IPS DF 6.9 (cell line): Measurements from ENCODE around the gene PREX1.

Experiments
- DNase-seq: peaks from one replicate; pipeline ENCODE4 v3.0.0-alpha.2; 2013; ENCODE audit warnings: low read depth, low spot score
- H3K27ac ChIP-seq: one replicate; pipeline ENCODE4 v1.5.1; 2013; ENCODE audit warnings: low read length, control low read depth
- H3K27me3 ChIP-seq: 2 replicates; pipeline ENCODE4 v1.6.1; 2013; ENCODE audit warnings: mild to moderate bottlenecking, low read length; ENCODE audit not compliant: control insufficient read depth, insufficient read depth
- H3K36me3 ChIP-seq: 2 replicates; pipeline ENCODE4 v1.6.1; 2013; ENCODE audit warnings: low read length; ENCODE audit not compliant: control insufficient read depth, insufficient read depth
- H3K4me1 ChIP-seq: 2 replicates; pipeline ENCODE4 v1.6.1; 2013; ENCODE audit warnings: low read length; ENCODE audit not compliant: control insufficient read depth, insufficient read depth
- H3K4me3 ChIP-seq: 2 replicates; pipeline ENCODE4 v1.5.1; 2013; ENCODE audit warnings: mild to moderate bottlenecking, low read length
- H3K9me3 ChIP-seq: 2 replicates; pipeline ENCODE4 v1.6.1; 2013; ENCODE audit warnings: low read length, inconsistent platforms; ENCODE audit not compliant: control insufficient read depth, insufficient read depth
- WGBS: extraction: QIAGEN DNeasy Blood & Tissue Kit; methylation state at CpG from one replicate; pipeline ENCODE4 v1.1.7; 2013; ENCODE audit warnings: mixed read lengths, missing lambda C conversion rate; ENCODE audit not compliant: insufficient read length, insufficient coverage; 5-methylcytosine and 5-hydroxymethylcytosine counted together

PREX1 gene

GRCh38 chr20:48658505-48658904 is 169.3 kb downstream of the PREX1 start:
- Histone ChIP-seq H3K4me3 (no peak overlapping the region), H3K36me3 (no peaks in the 10 kb centered on the region), H3K27me3 (no peaks in the 10 kb centered on the region), H3K27ac (no peak overlapping the region), H3K4me1 (0 out of 2 replicates have a peak, but pooled peaks cover 1% of the 10 kb centered on the region), H3K9me3 (no peaks in the 10 kb centered on the region)
- DNase-seq = no peak
- WGBS = no CpG with 5 or more reads among the region's 8 CpGs

- no peak overlapping the region for H3K4me3 ChIP-seq
Measured at GRCh38 chr20:48658198-48658476, 169.7 kb downstream of the PREX1 start.

GRCh38 chr20:48657426-48658197 is 170.2 kb downstream of the PREX1 start:
- H3K27me3 ChIP-seq = no peaks in the 10 kb centered on the region
- peak; percentile 68 for DNase-seq
- no peak overlapping the region for H3K4me3 ChIP-seq
- H3K9me3 ChIP-seq = no peaks in the 10 kb centered on the region
- H3K27ac ChIP-seq = no peak overlapping the region
- 0 out of 2 replicates have a peak, but pooled peaks cover 1% of the 10 kb centered on the region for H3K4me1 ChIP-seq
- H3K36me3 ChIP-seq = no peaks in the 10 kb centered on the region
- WGBS = no CpG with 5 or more reads among the region's 21 CpGs

More at GRCh38 chr20:48658198-48658476, 169.7 kb downstream of the PREX1 start:
- H3K4me1 ChIP-seq = 0 out of 2 replicates have a peak, but pooled peaks cover 1% of the 10 kb centered on the region
- H3K27ac ChIP-seq = no peak overlapping the region
- H3K36me3 ChIP-seq = no peaks in the 10 kb centered on the region
- H3K27me3 ChIP-seq = no peaks in the 10 kb centered on the region
- H3K9me3 ChIP-seq = no peaks in the 10 kb centered on the region
- WGBS = no CpG with 5 or more reads among the region's 9 CpGs
- no peak for DNase-seq

- no peak overlapping the region for H3K4me3 ChIP-seq
- no peak overlapping the region for H3K27ac ChIP-seq
- H3K9me3 ChIP-seq = no peaks in the 10 kb centered on the region
- no peak for DNase-seq
- 0 out of 2 replicates have a peak, but pooled peaks cover 1% of the 10 kb centered on the region for H3K4me1 ChIP-seq
- WGBS = no CpG with 5 or more reads among the region's 15 CpGs
- H3K27me3 ChIP-seq = no peaks in the 10 kb centered on the region
- H3K36me3 ChIP-seq = no peaks in the 10 kb centered on the region
Measured at GRCh38 chr20:48656661-48657211, 171.1 kb downstream of the PREX1 start.

GRCh38 chr20:48656137-48656536 is 171.7 kb downstream of the PREX1 start:
- no CpG with 5 or more reads among the region's 8 CpGs for WGBS
- no peaks in the 10 kb centered on the region for H3K36me3 ChIP-seq
- H3K9me3 ChIP-seq = no peaks in the 10 kb centered on the region
- H3K27ac ChIP-seq = no peak overlapping the region
- H3K27me3 ChIP-seq = no peaks in the 10 kb centered on the region
- H3K4me3 ChIP-seq = no peak overlapping the region
- DNase-seq = no peak
- 0 out of 2 replicates have a peak, but pooled peaks cover 1% of the 10 kb centered on the region for H3K4me1 ChIP-seq

GRCh38 chr20:48653706-48654051 is 174.1 kb downstream of the PREX1 start:
- no peaks in the 10 kb centered on the region for H3K9me3 ChIP-seq
- 0 out of 2 replicates have a peak, but pooled peaks cover 1% of the 10 kb centered on the region for H3K4me1 ChIP-seq
- no peak overlapping the region for H3K4me3 ChIP-seq
- no CpG with 5 or more reads among the region's 10 CpGs for WGBS
- no peaks in the 10 kb centered on the region for H3K36me3 ChIP-seq
- no peak overlapping the region for H3K27ac ChIP-seq
- no peak for DNase-seq
- H3K27me3 ChIP-seq = no peaks in the 10 kb centered on the region

- DNase-seq = no peak
- 0 out of 2 replicates have a peak, but pooled peaks cover 1% of the 10 kb centered on the region for H3K4me1 ChIP-seq
- WGBS = no CpG with 5 or more reads among the region's 16 CpGs
- H3K36me3 ChIP-seq = no peaks in the 10 kb centered on the region
- H3K27ac ChIP-seq = no peak overlapping the region
- H3K27me3 ChIP-seq = no peaks in the 10 kb centered on the region
- no peak overlapping the region for H3K4me3 ChIP-seq
- no peaks in the 10 kb centered on the region for H3K9me3 ChIP-seq
Measured at GRCh38 chr20:48652961-48653705, 174.7 kb downstream of the PREX1 start.

- H3K36me3 ChIP-seq = no peaks in the 10 kb centered on the region
- no peak for DNase-seq
- no peaks in the 10 kb centered on the region for H3K27me3 ChIP-seq
- WGBS = no CpG with 5 or more reads among the region's 11 CpGs
- no peak overlapping the region for H3K4me3 ChIP-seq
- H3K4me1 ChIP-seq = no peaks in the 10 kb centered on the region
- H3K9me3 ChIP-seq = no peaks in the 10 kb centered on the region
- H3K27ac ChIP-seq = no peak overlapping the region
Measured at GRCh38 chr20:48651960-48652359, 175.8 kb downstream of the PREX1 start.

GRCh38 chr20:48651271-48651670 is 176.5 kb downstream of the PREX1 start:
- WGBS = no CpG with 5 or more reads among the region's 14 CpGs
- Histone ChIP-seq H3K9me3 (no peaks in the 10 kb centered on the region), H3K36me3 (no peaks in the 10 kb centered on the region), H3K4me1 (no peaks in the 10 kb centered on the region), H3K27me3 (no peaks in the 10 kb centered on the region), H3K27ac (no peak overlapping the region), H3K4me3 (no peak overlapping the region)
- DNase-seq = no peak

- Histone ChIP-seq H3K9me3 (no peaks in the 10 kb centered on the region), H3K4me3 (no peak overlapping the region), H3K36me3 (no peaks in the 10 kb centered on the region), H3K4me1 (no peaks in the 10 kb centered on the region), H3K27ac (no peak overlapping the region), H3K27me3 (no peaks in the 10 kb centered on the region)
- no peak for DNase-seq
- no CpG with 5 or more reads among the region's 9 CpGs for WGBS
Measured at GRCh38 chr20:48649868-48650267, 177.9 kb downstream of the PREX1 start.
